CD4-positive, alpha-beta T cell (primary cell): Measurements from ENCODE around the gene ADAM17. TPM values are rescaled to one million over a fixed set of nuclear protein-coding genes. Genes with fewer than 3 reads are reported as not detected.
"Not testable (repeated sequence)": the region's sequence is repeated elsewhere in the genome, so short reads cannot be mapped to it uniquely, and the experiment has no call there.

Experiments used
- ATAC-seq: fragments of 200-7000 bp; cut with Tn5 transposase; one replicate; pipeline ENCODE4 v1.10.0; 2022; ENCODE audit warnings: mild to moderate bottlenecking; ENCODE audit not compliant: poor library complexity
- CTCF ChIA-PET: fragments of 350-600 bp; sonication (Branson Sonifier 250); formaldehyde crosslinking; loops from one replicate; lab custom pipeline; 2021; ENCODE audit warnings: antibody characterized with exemption, inconsistent platforms; lab: Charles Lee
- POLR2A ChIA-PET: fragments of 350-600 bp; sonication (Branson Sonifier 250); formaldehyde crosslinking; loops from one replicate; lab custom pipeline; 2021; ENCODE audit warnings: antibody characterized with exemption, inconsistent platforms; lab: Charles Lee
- DNase-seq, 14 experiments: peaks; one replicate each; pipeline ENCODE4 v3.0.0-alpha.2; 2013 to 2020; ENCODE audit warnings: mixed read lengths in 2 of 14
- H3K27ac ChIP-seq, 2 donors: one replicate each; pipeline versions ENCODE4 v1.5.1 to v1.7.0; 2013; ENCODE audit warnings: low read length in 2 of 2, low read depth in 1 of 2, mild to moderate bottlenecking in 1 of 2
- H3K27me3 ChIP-seq, 2 experiments: 1 replicate in 1 of 2; 2 replicates in 1 of 2; pipeline versions ENCODE4 v1.6.1 to v1.7.0; 2013; ENCODE audit warnings: low read length in 2 of 2, control low read depth in 1 of 2, mild to moderate bottlenecking in 1 of 2, moderate library complexity in 1 of 2; ENCODE audit not compliant: insufficient read depth in 2 of 2, control insufficient read depth in 1 of 2
- H3K36me3 ChIP-seq: one replicate; pipeline ENCODE4 v1.6.1; 2013; ENCODE audit warnings: low read length, control low read depth; ENCODE audit not compliant: insufficient read depth
- H3K4me1 ChIP-seq: one replicate; pipeline ENCODE4 v1.6.1; 2013; ENCODE audit warnings: low read length, control low read depth; ENCODE audit not compliant: insufficient read depth
- H3K4me3 ChIP-seq: one replicate; pipeline ENCODE4 v1.5.1; 2013; ENCODE audit warnings: mild to moderate bottlenecking, low read length, moderate library complexity
- H3K9me3 ChIP-seq, 2 experiments: 1 replicate in 1 of 2; 2 replicates in 1 of 2; pipeline versions ENCODE4 v1.6.1 to v1.7.0; 2013; ENCODE audit warnings: low read length in 2 of 2, mild to moderate bottlenecking in 2 of 2, control low read depth in 1 of 2, moderate library complexity in 1 of 2; ENCODE audit not compliant: control insufficient read depth in 1 of 2, insufficient read depth in 1 of 2
- H3K27ac Mint-ChIP-seq: one replicate; pipeline ENCODE4 v1.8.0; 2020; ENCODE audit warnings: mixed read lengths
- H3K27me3 Mint-ChIP-seq: one replicate; pipeline ENCODE4 v1.8.0; 2021; ENCODE audit warnings: mixed read lengths
- H3K36me3 Mint-ChIP-seq: one replicate; pipeline ENCODE4 v1.8.0; 2021; ENCODE audit warnings: low read depth, mixed read lengths
- H3K4me1 Mint-ChIP-seq: one replicate; pipeline ENCODE4 v1.8.0; 2021; ENCODE audit warnings: low read depth, mixed read lengths
- H3K4me3 Mint-ChIP-seq: one replicate; pipeline ENCODE4 v1.8.0; 2020; ENCODE audit warnings: mild to moderate bottlenecking, mixed read lengths
- H3K9me3 Mint-ChIP-seq: one replicate; pipeline ENCODE4 v1.8.0; 2020; ENCODE audit warnings: mixed read lengths
- intact Hi-C, 2 experiments: fragments of 100-400 bp; cut with DNase I in 1 of 2; cut with micrococcal nuclease in 1 of 2; formaldehyde crosslinking; loops; one replicate each; pipeline versions ENCODE4 v1.15.1 to v1.9.0; 2023 to 2025; cut with DNase I, micrococcal nuclease
- total RNA-seq, 174 experiments: library from RNA in 2 of 174; stranded (reverse) in 2 of 174; gene quantifications; one replicate each; pipeline ENCODE4 v1.2.3 and lab custom pipeline; 2021 to 2026
- TF ChIP-seq, protein P1 (sequence below): fragments of 200-600 bp; IDR thresholded peaks from one replicate; pipeline ENCODE4 v1.8.0; 2022; ENCODE audit warnings: antibody characterized with exemption, mild to moderate bottlenecking

ADAM17 gene
- total RNA-seq, 2 experiments from 2014 or later: 21.4 to 21.6 TPM

DNA sequence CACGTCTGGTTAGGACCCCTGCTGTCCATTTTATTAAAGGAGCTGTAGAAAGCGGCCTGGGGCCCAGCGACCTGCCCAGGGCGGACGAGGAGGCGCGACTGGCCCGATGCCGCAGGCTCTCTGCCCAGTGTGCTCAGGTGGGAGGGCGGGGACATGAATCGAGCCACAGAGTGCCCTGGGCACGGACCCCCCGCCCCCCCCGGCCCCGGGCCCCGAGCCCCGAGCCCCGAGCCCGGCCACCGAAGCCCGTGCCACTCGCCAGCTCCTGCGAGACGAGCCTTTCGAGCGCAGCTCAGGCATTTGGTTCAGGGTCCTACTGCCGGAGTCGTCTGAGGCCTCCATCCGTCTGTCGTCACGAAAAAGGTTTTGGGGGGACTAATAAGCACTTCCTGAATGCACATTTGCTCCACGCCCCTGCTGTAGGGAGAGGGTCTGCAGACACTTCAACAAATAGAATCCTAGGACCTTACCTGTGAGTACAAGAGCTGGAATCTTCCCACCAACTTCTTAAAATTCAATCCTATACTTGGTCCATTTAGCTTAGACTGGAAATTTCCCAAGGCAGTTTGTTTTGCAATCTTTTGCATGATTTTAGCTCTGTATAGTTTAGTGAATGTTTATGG, 602 bp upstream of the ADAM17 start:
- H3K36me3 Mint-ChIP-seq: peaks cover 15% of the 10 kb centered on the region
- H3K27me3 Mint-ChIP-seq: no peaks in the 10 kb centered on the region
- no peaks in the 10 kb centered on the region for H3K36me3 ChIP-seq
- H3K9me3 Mint-ChIP-seq: no peaks in the 10 kb centered on the region
- H3K9me3 ChIP-seq: no peaks in the 10 kb centered on the region
- peak overlapping the region; percentile 90 to 97 for H3K27ac ChIP-seq
- intact Hi-C loops: loop anchor here (2.0 to 10.0 kb wide), 6 partner anchors 84 to 551 kb away; partner anchors contain the start of genes IAH1 (in 1 of the 2), KLF11 (in 1 of the 2) and MBOAT2 (in 1 of the 2)
- H3K27ac Mint-ChIP-seq: peak overlapping the region; percentile 86
- CTCF ChIA-PET: interaction anchor here (0.6 to 2.6 kb wide), 9 partner anchors 16 to 428 kb away, joined by 3 to 13 read pairs (median 3); partner anchors contain the start of genes TAF1B and YWHAQ
- H3K4me3 ChIP-seq: peak overlapping the region; percentile 95
- H3K27me3 ChIP-seq: no peaks in the 10 kb centered on the region
- DNase-seq (peak in 5 of 14 experiments; percentile 4 to 37 (median 5)), ATAC-seq (peak; percentile 4)
- peaks cover 25% of the 10 kb centered on the region for H3K4me1 ChIP-seq
- POLR2A ChIA-PET: interaction anchor here (0.6 to 3.7 kb wide), 28 partner anchors 9 to 892 kb away, joined by 3 to 80 read pairs (median 4); partner anchors contain the start of genes CPSF3, IAH1, ITGB1BP1 and KLF11
- TF ChIP-seq, protein P1, sequence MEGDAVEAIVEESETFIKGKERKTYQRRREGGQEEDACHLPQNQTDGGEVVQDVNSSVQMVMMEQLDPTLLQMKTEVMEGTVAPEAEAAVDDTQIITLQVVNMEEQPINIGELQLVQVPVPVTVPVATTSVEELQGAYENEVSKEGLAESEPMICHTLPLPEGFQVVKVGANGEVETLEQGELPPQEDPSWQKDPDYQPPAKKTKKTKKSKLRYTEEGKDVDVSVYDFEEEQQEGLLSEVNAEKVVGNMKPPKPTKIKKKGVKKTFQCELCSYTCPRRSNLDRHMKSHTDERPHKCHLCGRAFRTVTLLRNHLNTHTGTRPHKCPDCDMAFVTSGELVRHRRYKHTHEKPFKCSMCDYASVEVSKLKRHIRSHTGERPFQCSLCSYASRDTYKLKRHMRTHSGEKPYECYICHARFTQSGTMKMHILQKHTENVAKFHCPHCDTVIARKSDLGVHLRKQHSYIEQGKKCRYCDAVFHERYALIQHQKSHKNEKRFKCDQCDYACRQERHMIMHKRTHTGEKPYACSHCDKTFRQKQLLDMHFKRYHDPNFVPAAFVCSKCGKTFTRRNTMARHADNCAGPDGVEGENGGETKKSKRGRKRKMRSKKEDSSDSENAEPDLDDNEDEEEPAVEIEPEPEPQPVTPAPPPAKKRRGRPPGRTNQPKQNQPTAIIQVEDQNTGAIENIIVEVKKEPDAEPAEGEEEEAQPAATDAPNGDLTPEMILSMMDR: no peak
- H3K4me1 Mint-ChIP-seq: peaks cover 53% of the 10 kb centered on the region
- H3K4me3 Mint-ChIP-seq: peak overlapping the region; percentile 95

DNA sequence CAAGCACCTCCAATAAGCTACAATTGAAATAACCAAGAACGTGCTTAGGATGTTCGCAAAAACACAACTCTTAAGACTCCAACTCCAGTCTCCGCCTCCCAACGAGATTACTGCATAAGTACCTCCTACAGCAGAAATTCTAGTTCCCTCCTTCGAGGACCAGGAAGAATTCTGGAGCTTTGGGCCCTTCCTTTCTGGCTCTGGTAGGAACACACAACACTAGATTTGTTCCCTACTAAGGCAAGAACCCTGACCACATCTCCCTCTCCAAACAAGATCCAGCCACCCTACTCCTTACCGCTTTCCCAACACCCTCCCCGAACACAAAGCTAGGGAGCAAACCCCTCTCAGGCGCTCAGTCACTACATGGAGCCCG, 721 bp downstream of the ADAM17 start:
- H3K9me3 ChIP-seq: no peaks in the 10 kb centered on the region
- DNase-seq: peak in 8 of 14 experiments; percentile 2 to 68 (median 26)
- peak; percentile 45 for ATAC-seq
- H3K4me3 Mint-ChIP-seq: peak overlapping the region; percentile 95
- CTCF ChIA-PET: interaction anchor here (1.2 to 2.6 kb wide), 4 partner anchors 16 to 244 kb away, joined by 4 to 13 read pairs (median 4); partner anchors contain the start of gene YWHAQ
- H3K4me1 Mint-ChIP-seq: peaks cover 60% of the 10 kb centered on the region
- no peaks in the 10 kb centered on the region for H3K9me3 Mint-ChIP-seq
- TF ChIP-seq, protein P1: no peak
- intact Hi-C loops: loop anchor here (1.0 to 10.0 kb wide), 7 partner anchors 75 to 550 kb away; partner anchors contain the start of genes IAH1 (in 1 of the 2), KLF11 (in 1 of the 2), MBOAT2 (in 1 of the 2) and YWHAQ (in 1 of the 2)
- peak overlapping the region; percentile 86 for H3K27ac Mint-ChIP-seq
- H3K36me3 ChIP-seq: no peaks in the 10 kb centered on the region
- H3K27ac ChIP-seq: peak overlapping the region; percentile 93 to 97
- H3K4me1 ChIP-seq: peaks cover 35% of the 10 kb centered on the region
- no peaks in the 10 kb centered on the region for H3K27me3 Mint-ChIP-seq
- H3K27me3 ChIP-seq: no peaks in the 10 kb centered on the region
- POLR2A ChIA-PET: interaction anchor here (1.1 to 3.7 kb wide), 17 partner anchors 10 to 772 kb away, joined by 3 to 80 read pairs (median 5); partner anchors contain the start of genes CPSF3, IAH1, ITGB1BP1 and KLF11
- peak overlapping the region; percentile 95 for H3K4me3 ChIP-seq
- H3K36me3 Mint-ChIP-seq: peaks cover 15% of the 10 kb centered on the region

DNA sequence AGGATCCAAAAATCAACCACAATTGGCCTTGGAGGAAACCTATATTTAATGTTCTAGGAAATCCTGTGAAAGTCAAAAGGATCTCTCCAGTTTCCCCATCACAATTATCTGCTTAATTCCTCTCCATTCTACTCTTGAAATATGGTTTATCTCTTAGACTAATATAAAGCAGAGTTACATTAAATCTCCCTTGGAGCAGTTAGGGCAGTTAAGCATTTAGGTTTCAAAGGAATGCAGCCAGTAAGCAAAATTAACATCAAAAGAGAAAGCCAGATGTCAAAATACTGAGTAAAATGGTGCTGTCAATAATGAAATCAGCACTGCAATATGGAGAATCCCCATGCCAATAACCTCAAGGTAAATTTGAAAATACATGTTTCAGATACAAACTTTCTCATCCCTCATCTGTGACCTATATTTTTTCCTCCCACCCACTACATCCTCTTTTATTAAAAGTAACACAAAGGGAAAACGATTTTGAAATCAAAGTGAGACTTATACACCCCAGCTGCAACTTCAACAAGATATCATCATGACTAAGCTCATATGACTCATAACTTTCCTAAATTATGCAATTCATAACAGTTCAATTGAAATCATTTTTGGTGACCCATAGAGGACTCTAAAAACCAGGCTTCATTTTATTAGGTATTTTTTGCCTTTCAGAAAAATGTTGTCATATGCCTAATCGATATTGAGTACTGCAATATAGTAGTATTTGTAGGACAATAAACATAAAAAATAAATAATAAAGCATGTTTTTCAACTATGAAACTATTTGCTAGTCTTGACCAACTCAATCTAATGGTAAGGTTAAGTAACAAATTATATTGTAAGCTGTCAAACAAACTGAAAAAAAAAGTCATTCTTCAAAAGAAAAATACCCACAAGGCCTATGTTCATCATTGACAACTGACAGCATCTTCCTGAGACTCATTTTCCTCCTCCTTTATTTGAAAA, 3.1 kb downstream of the ADAM17 start:
- Histone ChIP-seq H3K4me1 (peaks cover 56% of the 10 kb centered on the region), H3K4me3 (no peak overlapping the region), H3K27ac (no peak overlapping the region), H3K27me3 (no peaks in the 10 kb centered on the region), H3K9me3 (no peaks in the 10 kb centered on the region), H3K36me3 (no peaks in the 10 kb centered on the region)
- peaks cover 16% of the 10 kb centered on the region for H3K36me3 Mint-ChIP-seq
- H3K4me1 Mint-ChIP-seq: peaks cover 70% of the 10 kb centered on the region
- ATAC-seq: no peak
- TF ChIP-seq, protein P1: no peak
- H3K27ac Mint-ChIP-seq: peak overlapping the region; percentile 68
- ChIA-PET CTCF (no interaction called here), POLR2A (interaction anchor here (1.1 kb wide), 1 partner anchor 78 kb away, joined by 4 read pairs; the partner anchor contains the start of gene YWHAQ)
- H3K27me3 Mint-ChIP-seq: no peaks in the 10 kb centered on the region
- intact Hi-C loops: loop anchor here (1.0 to 10.0 kb wide), 4 partner anchors 79 to 548 kb away; partner anchors contain the start of genes KLF11 (in 1 of the 2) and MBOAT2 (in 1 of the 2)
- H3K4me3 Mint-ChIP-seq: peak overlapping the region; percentile 57
- no peaks in the 10 kb centered on the region for H3K9me3 Mint-ChIP-seq
- peak in 3 of 14 experiments; percentile 41 to 69 (median 57) for DNase-seq

DNA sequence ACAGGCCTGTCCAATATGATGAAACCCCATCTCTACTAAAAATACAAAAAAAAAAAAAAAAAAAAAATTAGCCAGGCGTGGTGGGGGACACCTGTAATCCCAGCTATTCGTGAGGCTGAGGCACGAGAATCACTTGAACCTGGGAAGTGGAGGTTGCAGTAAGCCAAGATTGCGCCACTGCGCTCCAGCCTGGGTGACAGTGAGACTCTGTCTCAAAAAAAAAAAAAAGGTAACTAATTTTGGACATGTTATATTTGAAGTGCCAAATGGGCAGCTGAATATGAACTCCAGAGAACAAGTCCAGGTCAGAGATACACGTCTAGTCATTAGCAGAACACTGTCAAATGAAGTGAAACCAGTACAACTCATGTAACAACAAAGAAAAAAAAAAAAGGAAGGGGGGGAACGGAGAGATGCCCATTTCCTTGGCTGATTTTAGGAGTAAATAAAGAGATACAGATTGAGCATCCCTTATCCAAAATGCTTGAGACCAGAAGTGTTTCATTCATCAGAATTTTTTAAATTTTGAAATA, 4.7 kb downstream of the ADAM17 start:
- ATAC-seq, H3K36me3 ChIP-seq, H3K27me3 Mint-ChIP-seq, H3K27ac ChIP-seq, H3K27me3 ChIP-seq, POLR2A ChIA-PET, H3K9me3 Mint-ChIP-seq, H3K4me3 ChIP-seq, H3K9me3 ChIP-seq: not testable (repeated sequence)
- peaks cover 71% of the 10 kb centered on the region for H3K4me1 Mint-ChIP-seq
- CTCF ChIA-PET: interaction anchor here (0.7 kb wide), 2 partner anchors 1333 to 1416 kb away, joined by 3 to 5 read pairs; no protein-coding TSS in a partner anchor
- intact Hi-C loops: loop anchor here (10.0 kb wide), 3 partner anchors 184 to 546 kb away; partner anchors contain the start of genes KLF11 (in 1 of the 2) and MBOAT2 (in 1 of the 2)
- peaks cover 56% of the 10 kb centered on the region for H3K4me1 ChIP-seq
- peak overlapping the region; percentile 35 for H3K27ac Mint-ChIP-seq
- peak overlapping the region; percentile 16 for H3K4me3 Mint-ChIP-seq
- DNase-seq: peak in 2 of 14 experiments; percentile 20 to 23
- peaks cover 15% of the 10 kb centered on the region for H3K36me3 Mint-ChIP-seq
